HL-60 (cell line): ENCODE measurements around the gene NOG.

ENCODE experiments used
- GABPA ChIP-seq: IDR thresholded peaks from 2 replicates; pipeline ENCODE4 v1.6.1; 2012; ENCODE audit warnings: low read depth
- POLR2AphosphoS5 ChIP-seq: IDR thresholded peaks from 2 replicates; pipeline ENCODE4 v1.6.1; 2012; ENCODE audit warnings: low read depth
- SPI1 ChIP-seq: IDR thresholded peaks from 2 replicates; pipeline ENCODE4 v1.6.1; 2012; ENCODE audit warnings: low read depth, mild to moderate bottlenecking, borderline replicate concordance
- TF ChIP-seq, protein P1 (sequence below): IDR thresholded peaks from one replicate; pipeline ENCODE4 v1.5.1; 2011; ENCODE audit warnings: low read length, control low read depth, inconsistent platforms; ENCODE audit not compliant: insufficient read depth
- TF ChIP-seq, protein P2 (sequence below): IDR thresholded peaks from 2 replicates; pipeline ENCODE4 v1.6.1; 2012; ENCODE audit warnings: low read depth; ENCODE audit not compliant: insufficient replicate concordance

DNA sequence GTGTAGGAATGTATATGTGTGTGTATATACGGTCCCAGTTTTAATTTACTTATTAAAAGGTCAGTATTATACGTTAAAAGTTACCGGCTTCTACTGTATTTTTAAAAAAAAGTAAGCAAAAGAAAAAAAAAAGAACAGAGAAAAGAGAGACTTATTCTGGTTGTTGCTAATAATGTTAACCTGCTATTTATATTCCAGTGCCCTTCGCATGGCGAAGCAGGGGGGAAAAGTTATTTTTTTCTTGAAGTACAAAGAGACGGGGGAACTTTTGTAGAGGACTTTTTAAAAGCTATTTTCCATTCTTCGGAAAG lies 1.6 kb downstream of the NOG start:
- TF ChIP-seq, protein P1, sequence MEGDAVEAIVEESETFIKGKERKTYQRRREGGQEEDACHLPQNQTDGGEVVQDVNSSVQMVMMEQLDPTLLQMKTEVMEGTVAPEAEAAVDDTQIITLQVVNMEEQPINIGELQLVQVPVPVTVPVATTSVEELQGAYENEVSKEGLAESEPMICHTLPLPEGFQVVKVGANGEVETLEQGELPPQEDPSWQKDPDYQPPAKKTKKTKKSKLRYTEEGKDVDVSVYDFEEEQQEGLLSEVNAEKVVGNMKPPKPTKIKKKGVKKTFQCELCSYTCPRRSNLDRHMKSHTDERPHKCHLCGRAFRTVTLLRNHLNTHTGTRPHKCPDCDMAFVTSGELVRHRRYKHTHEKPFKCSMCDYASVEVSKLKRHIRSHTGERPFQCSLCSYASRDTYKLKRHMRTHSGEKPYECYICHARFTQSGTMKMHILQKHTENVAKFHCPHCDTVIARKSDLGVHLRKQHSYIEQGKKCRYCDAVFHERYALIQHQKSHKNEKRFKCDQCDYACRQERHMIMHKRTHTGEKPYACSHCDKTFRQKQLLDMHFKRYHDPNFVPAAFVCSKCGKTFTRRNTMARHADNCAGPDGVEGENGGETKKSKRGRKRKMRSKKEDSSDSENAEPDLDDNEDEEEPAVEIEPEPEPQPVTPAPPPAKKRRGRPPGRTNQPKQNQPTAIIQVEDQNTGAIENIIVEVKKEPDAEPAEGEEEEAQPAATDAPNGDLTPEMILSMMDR = no peak
- no peak for TF ChIP-seq POLR2AphosphoS5
- TF ChIP-seq, protein P2, sequence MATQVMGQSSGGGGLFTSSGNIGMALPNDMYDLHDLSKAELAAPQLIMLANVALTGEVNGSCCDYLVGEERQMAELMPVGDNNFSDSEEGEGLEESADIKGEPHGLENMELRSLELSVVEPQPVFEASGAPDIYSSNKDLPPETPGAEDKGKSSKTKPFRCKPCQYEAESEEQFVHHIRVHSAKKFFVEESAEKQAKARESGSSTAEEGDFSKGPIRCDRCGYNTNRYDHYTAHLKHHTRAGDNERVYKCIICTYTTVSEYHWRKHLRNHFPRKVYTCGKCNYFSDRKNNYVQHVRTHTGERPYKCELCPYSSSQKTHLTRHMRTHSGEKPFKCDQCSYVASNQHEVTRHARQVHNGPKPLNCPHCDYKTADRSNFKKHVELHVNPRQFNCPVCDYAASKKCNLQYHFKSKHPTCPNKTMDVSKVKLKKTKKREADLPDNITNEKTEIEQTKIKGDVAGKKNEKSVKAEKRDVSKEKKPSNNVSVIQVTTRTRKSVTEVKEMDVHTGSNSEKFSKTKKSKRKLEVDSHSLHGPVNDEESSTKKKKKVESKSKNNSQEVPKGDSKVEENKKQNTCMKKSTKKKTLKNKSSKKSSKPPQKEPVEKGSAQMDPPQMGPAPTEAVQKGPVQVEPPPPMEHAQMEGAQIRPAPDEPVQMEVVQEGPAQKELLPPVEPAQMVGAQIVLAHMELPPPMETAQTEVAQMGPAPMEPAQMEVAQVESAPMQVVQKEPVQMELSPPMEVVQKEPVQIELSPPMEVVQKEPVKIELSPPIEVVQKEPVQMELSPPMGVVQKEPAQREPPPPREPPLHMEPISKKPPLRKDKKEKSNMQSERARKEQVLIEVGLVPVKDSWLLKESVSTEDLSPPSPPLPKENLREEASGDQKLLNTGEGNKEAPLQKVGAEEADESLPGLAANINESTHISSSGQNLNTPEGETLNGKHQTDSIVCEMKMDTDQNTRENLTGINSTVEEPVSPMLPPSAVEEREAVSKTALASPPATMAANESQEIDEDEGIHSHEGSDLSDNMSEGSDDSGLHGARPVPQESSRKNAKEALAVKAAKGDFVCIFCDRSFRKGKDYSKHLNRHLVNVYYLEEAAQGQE = no peak
- no peak for TF ChIP-seq GABPA
- no peak for TF ChIP-seq SPI1
